Hepatic stellate cell (primary cell): ENCODE data around the gene TMEM25.
"Not testable (repeated sequence)": the region's sequence is repeated elsewhere in the genome, so short reads cannot be mapped to it uniquely, and the experiment has no call there.

Experiments used
- DNase-seq: peaks from one replicate; pipeline ENCODE4 v3.0.0; 2011; ENCODE audit warnings: low spot score

Gene TMEM25

GRCh38 chr11:118532091-118532490, 1.1 kb downstream of the TMEM25 start:
- no peak for DNase-seq

GRCh38 chr11:118532852-118533768, 2.1 kb downstream of the TMEM25 start:
- no peak for DNase-seq

GRCh38 chr11:118533769-118534729, 3.1 kb downstream of the TMEM25 start:
- DNase-seq, result no peak

- DNase-seq, result no peak
These were observed 4.3 kb downstream of the TMEM25 start for GRCh38 chr11:118535261-118535660.

GRCh38 chr11:118536726-118537125, 5.7 kb downstream of the TMEM25 start:
- DNase-seq, result no peak

- DNase-seq, result no peak
These were observed 6.5 kb downstream of the TMEM25 start for GRCh38 chr11:118537409-118537980.

GRCh38 chr11:118544010-118544646, 13.1 kb downstream of the TMEM25 start:
- no peak for DNase-seq

- DNase-seq, result no peak
These were observed 13.6 kb downstream of the TMEM25 start for GRCh38 chr11:118544647-118545010.

- no peak for DNase-seq
These were observed 14.5 kb downstream of the TMEM25 start for GRCh38 chr11:118545533-118545932.

- DNase-seq, result no peak
These were observed 16.1 kb downstream of the TMEM25 start for GRCh38 chr11:118547132-118547531.

- DNase-seq, result no peak
These were observed 21.3 kb downstream of the TMEM25 start for GRCh38 chr11:118552341-118552740.

- no peak for DNase-seq
These were observed 29.8 kb downstream of the TMEM25 start for GRCh38 chr11:118560806-118561205.

GRCh38 chr11:118565051-118565450, 34.1 kb downstream of the TMEM25 start:
- peak; percentile 16 for DNase-seq

- DNase-seq, result no peak
These were observed 38.7 kb downstream of the TMEM25 start for GRCh38 chr11:118569670-118570069.

- DNase-seq, result no peak
These were observed 39.8 kb downstream of the TMEM25 start for GRCh38 chr11:118570787-118571186.

GRCh38 chr11:118571701-118572060, 40.7 kb downstream of the TMEM25 start:
- DNase-seq, result not testable (repeated sequence)

- peak; percentile 78 for DNase-seq
These were observed 41.3 kb downstream of the TMEM25 start, which contains the start of gene ARCN1 for GRCh38 chr11:118572061-118572980. Gene ARCN1 (plus strand): TSS chr11:118572409. CDS start chr11:118572548, 139 bp downstream.

- DNase-seq, result peak; percentile 47
These were observed 42.1 kb downstream of the TMEM25 start for GRCh38 chr11:118572981-118573550.

- no peak for DNase-seq
These were observed 43.6 kb downstream of the TMEM25 start for GRCh38 chr11:118574636-118575035.

GRCh38 chr11:118577995-118578394, 47.0 kb downstream of the TMEM25 start:
- not testable (repeated sequence) for DNase-seq
